Endodermal cell (in vitro differentiated cells): Measurements from ENCODE around the gene HOXB4. TPM values are rescaled to one million over a fixed set of nuclear protein-coding genes. Genes with fewer than 3 reads are reported as not detected.

Experiments
- DNase-seq: peaks from one replicate; pipeline ENCODE4 v3.0.0-alpha.2; 2017
- H3K27ac ChIP-seq: 2 replicates; pipeline ENCODE4 v1.5.1; 2013; ENCODE audit warnings: mild to moderate bottlenecking, low read depth, low read length, moderate library complexity
- H3K27me3 ChIP-seq: 2 replicates; pipeline ENCODE4 v1.6.1; 2013; ENCODE audit warnings: mild to moderate bottlenecking, low read length, moderate library complexity; ENCODE audit not compliant: insufficient read depth, control insufficient read depth, poor library complexity, severe bottlenecking
- H3K36me3 ChIP-seq: 2 replicates; pipeline ENCODE4 v1.7.0; 2013; ENCODE audit warnings: mild to moderate bottlenecking, low read length, moderate library complexity; ENCODE audit not compliant: control insufficient read depth, insufficient read depth
- H3K4me1 ChIP-seq: one replicate; pipeline ENCODE4 v1.7.0; 2013; ENCODE audit warnings: low read length; ENCODE audit not compliant: control insufficient read depth, insufficient read depth
- H3K4me3 ChIP-seq: 2 replicates; pipeline ENCODE4 v1.5.1; 2013; ENCODE audit warnings: mild to moderate bottlenecking, low read length, moderate library complexity
- H3K9ac ChIP-seq: 2 replicates; pipeline ENCODE4 v1.6.1; 2013; ENCODE audit warnings: mild to moderate bottlenecking, low read length, moderate library complexity; ENCODE audit not compliant: poor library complexity, severe bottlenecking; ENCODE audit errors: extremely low read depth
- H3K9me3 ChIP-seq: 2 replicates; pipeline ENCODE4 v1.6.1; 2013; ENCODE audit warnings: mild to moderate bottlenecking, low read length, moderate library complexity; ENCODE audit not compliant: control insufficient read depth
- H3K27ac Mint-ChIP-seq: 2 replicates; pipeline ENCODE4 v1.8.0; 2020; ENCODE audit warnings: mixed read lengths
- H3K27me3 Mint-ChIP-seq: 2 replicates; pipeline ENCODE4 v1.8.0; 2021; ENCODE audit warnings: mild to moderate bottlenecking, mixed read lengths; ENCODE audit not compliant: insufficient read depth
- H3K36me3 Mint-ChIP-seq: 2 replicates; pipeline ENCODE4 v1.8.0; 2020; ENCODE audit warnings: low read depth, mixed read lengths
- H3K4me1 Mint-ChIP-seq: 2 replicates; pipeline ENCODE4 v1.8.0; 2020; ENCODE audit warnings: mixed read lengths
- H3K4me3 Mint-ChIP-seq: 2 replicates; pipeline ENCODE4 v1.8.0; 2020; ENCODE audit warnings: mild to moderate bottlenecking, moderate library complexity, mixed read lengths
- H3K9me3 Mint-ChIP-seq: 2 replicates; pipeline ENCODE4 v1.8.0; 2020; ENCODE audit warnings: mild to moderate bottlenecking, mixed read lengths
- CTCF ChIP-seq: fragments of 200-600 bp; sonication (generic); conservative IDR thresholded peaks from 2 replicates; pipeline ENCODE4 v1.5.0; 2021; ENCODE audit warnings: antibody characterized with exemption, mild to moderate bottlenecking
- WGBS, 2 experiments: methylation state at CpG; one replicate each; pipeline versions ENCODE4 v1.1.5 to v1.1.7; 2013; ENCODE audit warnings: missing lambda C conversion rate in 2 of 2, mixed read lengths in 1 of 2; ENCODE audit not compliant: insufficient coverage in 1 of 2, insufficient read length in 1 of 2; 5-methylcytosine and 5-hydroxymethylcytosine counted together
- total RNA-seq, 2 donors: library from RNA; stranded (reverse); fragmentation: NEBNext Ultra II Directional in 1 of 2; extraction: Animal tissue kit (Norgen Biotek cat#: 25700) in 1 of 2; gene quantifications; 2 replicates in 1 of 2; 3 replicates in 1 of 2; pipeline ENCODE4 v1.2.1, GENCODE V29; 2021

The HOXB4 gene
- total RNA-seq, 2 donors from 2014 or later: not detected

- no peak overlapping the region for H3K4me3 Mint-ChIP-seq
- H3K4me3 ChIP-seq: no peak overlapping the region
- 40 to 56% methylated on average over 1 of the region's 1 CpG for WGBS, 2 experiments
- no peak for DNase-seq
- peaks cover 16% of the 10 kb centered on the region for H3K9me3 ChIP-seq
- no peak overlapping the region for H3K9ac ChIP-seq
- no peaks in the 10 kb centered on the region for H3K4me1 ChIP-seq
- no peak overlapping the region for H3K27ac Mint-ChIP-seq
- no peak for TF ChIP-seq CTCF
- no peaks in the 10 kb centered on the region for H3K36me3 Mint-ChIP-seq
- H3K36me3 ChIP-seq: no peaks in the 10 kb centered on the region
- H3K4me1 Mint-ChIP-seq: peaks cover 7% of the 10 kb centered on the region
- H3K27me3 Mint-ChIP-seq: peaks cover 99% of the 10 kb centered on the region
- H3K9me3 Mint-ChIP-seq: peaks cover 2% of the 10 kb centered on the region
- no peak overlapping the region for H3K27ac ChIP-seq
- H3K27me3 ChIP-seq: peaks cover 100% of the 10 kb centered on the region
Measured at GRCh38 chr17:48608494-48608834, 30.3 kb upstream of the HOXB4 start.

GRCh38 chr17:48606892-48607614 lies 28.9 kb upstream of the HOXB4 start:
- peaks cover 100% of the 10 kb centered on the region for H3K27me3 Mint-ChIP-seq
- Histone ChIP-seq H3K9me3 (peaks cover 16% of the 10 kb centered on the region), H3K36me3 (no peaks in the 10 kb centered on the region), H3K9ac (no peak overlapping the region), H3K4me3 (no peak overlapping the region), H3K27ac (no peak overlapping the region), H3K4me1 (no peaks in the 10 kb centered on the region), H3K27me3 (peaks cover 100% of the 10 kb centered on the region)
- no peak overlapping the region for H3K4me3 Mint-ChIP-seq
- 26 to 31% methylated on average over 2 to 9 of the region's 9 CpGs for WGBS, 2 experiments
- DNase-seq: no peak
- H3K36me3 Mint-ChIP-seq: no peaks in the 10 kb centered on the region
- no peaks in the 10 kb centered on the region for H3K4me1 Mint-ChIP-seq
- no peak overlapping the region for H3K27ac Mint-ChIP-seq
- no peak for TF ChIP-seq CTCF
- peaks cover 2% of the 10 kb centered on the region for H3K9me3 Mint-ChIP-seq

GRCh38 chr17:48605991-48606891 lies 28.1 kb upstream of the HOXB4 start:
- H3K27me3 Mint-ChIP-seq: peaks cover 100% of the 10 kb centered on the region
- H3K4me1 ChIP-seq: no peaks in the 10 kb centered on the region
- H3K27ac Mint-ChIP-seq: no peak overlapping the region
- H3K36me3 ChIP-seq: no peaks in the 10 kb centered on the region
- WGBS, 2 experiments: 14% methylated on average over 17 to 41 of the region's 41 CpGs
- no peak overlapping the region for H3K4me3 Mint-ChIP-seq
- no peak overlapping the region for H3K9ac ChIP-seq
- H3K36me3 Mint-ChIP-seq: no peaks in the 10 kb centered on the region
- no peak for TF ChIP-seq CTCF
- peaks cover 100% of the 10 kb centered on the region for H3K27me3 ChIP-seq
- H3K4me1 Mint-ChIP-seq: no peaks in the 10 kb centered on the region
- peak; percentile 66 for DNase-seq
- peaks cover 16% of the 10 kb centered on the region for H3K9me3 ChIP-seq
- peak overlapping the region; percentile 24 for H3K27ac ChIP-seq
- peaks cover 2% of the 10 kb centered on the region for H3K9me3 Mint-ChIP-seq
- H3K4me3 ChIP-seq: no peak overlapping the region
